Measurements from ENCODE around the gene PACSIN3. TPM values are rescaled to one million over a fixed set of nuclear protein-coding genes. Genes with fewer than 3 reads are reported as not detected.

Gene PACSIN3
- polyA plus RNA-seq, 1 donor (not counting 4 experiments of a cell fraction or from before 2014, with no cell fraction given), result 28.1 TPM

DNA sequence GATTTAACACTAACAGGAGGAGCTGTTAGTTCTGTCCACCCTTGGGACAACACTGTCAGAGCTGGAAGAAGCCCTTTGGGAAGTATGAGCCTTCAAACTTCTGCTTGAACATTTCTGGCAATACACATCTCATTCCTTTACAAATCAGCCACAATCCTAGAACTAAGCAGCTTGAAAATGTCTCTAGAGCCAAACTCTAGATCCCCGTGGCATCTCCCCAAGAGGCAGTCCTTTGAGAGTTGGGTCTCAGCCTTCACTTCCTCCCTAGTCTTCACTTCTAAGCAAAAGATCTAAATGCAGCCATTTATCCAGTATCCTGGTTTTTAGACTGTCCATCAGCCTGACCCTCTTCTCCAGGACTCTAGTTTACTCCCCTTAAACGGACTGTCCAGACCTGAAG lies 36.5 kb downstream of the PACSIN3 start:
- no peak overlapping the region for H3K27ac ChIP-seq (ENCODE audit: control insufficient read depth, insufficient read depth, low read length)
- dilution Hi-C loops (cut with MboI; ENCODE audit: extremely low pct_ligation_motif_present, low sequenced_read_pairs), result no loop called here

DNA sequence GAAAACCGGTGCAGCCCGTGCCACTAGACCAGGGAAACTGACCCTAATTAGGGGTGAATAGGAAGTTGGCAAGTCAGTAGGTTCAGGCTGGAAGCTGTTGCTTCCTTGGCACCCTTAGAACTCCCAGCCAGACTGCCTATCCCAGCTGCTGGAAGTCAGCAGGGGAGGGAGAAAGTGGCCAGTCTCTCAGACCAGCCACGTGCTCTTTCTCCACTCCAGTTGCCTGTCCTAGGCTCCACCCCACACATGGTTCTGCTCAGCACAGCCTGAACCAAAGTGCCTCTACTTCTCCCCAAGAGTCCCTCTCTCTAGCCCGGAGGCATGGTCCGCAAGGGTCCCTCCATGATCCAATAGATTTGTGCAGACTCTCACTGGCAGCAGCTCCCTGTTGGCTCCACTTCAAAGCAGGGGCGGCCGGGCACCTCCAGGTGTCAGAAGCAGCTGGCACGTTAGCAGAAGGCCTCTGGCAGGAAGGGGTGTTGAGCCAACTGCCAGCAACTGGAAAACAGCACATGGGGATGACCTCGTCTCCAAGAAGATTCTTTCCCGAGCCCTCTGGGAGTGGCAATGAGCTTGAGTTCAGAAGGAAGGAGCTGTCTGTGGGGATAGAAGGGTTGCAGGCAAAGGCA lies 37.2 kb downstream of the PACSIN3 start:
- no peaks in the 10 kb centered on the region for H4K20me1 ChIP-seq (ENCODE audit: control insufficient read depth, extremely low read depth, insufficient read depth, low read length)
- H3K4me1 ChIP-seq (ENCODE audit: control insufficient read depth, extremely low read depth, insufficient read depth, low read length), result no peaks in the 10 kb centered on the region
- H3K4me3 ChIP-seq (ENCODE audit: control insufficient read depth in 2 of 3, extremely low read depth in 1 of 3, insufficient read depth in 2 of 3, low read depth in 1 of 3, low read length in 3 of 3), result no peak overlapping the region
- no peak for TF ChIP-seq EZH2 (IDR thresholded peaks at IDR 0.05; ENCODE audit: low read length)
- TF ChIP-seq, protein P1, sequence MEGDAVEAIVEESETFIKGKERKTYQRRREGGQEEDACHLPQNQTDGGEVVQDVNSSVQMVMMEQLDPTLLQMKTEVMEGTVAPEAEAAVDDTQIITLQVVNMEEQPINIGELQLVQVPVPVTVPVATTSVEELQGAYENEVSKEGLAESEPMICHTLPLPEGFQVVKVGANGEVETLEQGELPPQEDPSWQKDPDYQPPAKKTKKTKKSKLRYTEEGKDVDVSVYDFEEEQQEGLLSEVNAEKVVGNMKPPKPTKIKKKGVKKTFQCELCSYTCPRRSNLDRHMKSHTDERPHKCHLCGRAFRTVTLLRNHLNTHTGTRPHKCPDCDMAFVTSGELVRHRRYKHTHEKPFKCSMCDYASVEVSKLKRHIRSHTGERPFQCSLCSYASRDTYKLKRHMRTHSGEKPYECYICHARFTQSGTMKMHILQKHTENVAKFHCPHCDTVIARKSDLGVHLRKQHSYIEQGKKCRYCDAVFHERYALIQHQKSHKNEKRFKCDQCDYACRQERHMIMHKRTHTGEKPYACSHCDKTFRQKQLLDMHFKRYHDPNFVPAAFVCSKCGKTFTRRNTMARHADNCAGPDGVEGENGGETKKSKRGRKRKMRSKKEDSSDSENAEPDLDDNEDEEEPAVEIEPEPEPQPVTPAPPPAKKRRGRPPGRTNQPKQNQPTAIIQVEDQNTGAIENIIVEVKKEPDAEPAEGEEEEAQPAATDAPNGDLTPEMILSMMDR (optimal IDR thresholded peaks at IDR 0.05 in 1 of 3, IDR thresholded peaks at IDR 0.05 in 1 of 3, conservative IDR thresholded peaks at IDR 0.05 in 1 of 3; ENCODE audit: extremely low read depth in 1 of 3, insufficient read depth in 2 of 3, low read length in 3 of 3), result no peak
- H3K9me3 ChIP-seq (ENCODE audit: control insufficient read depth, low read depth, low read length), result no peaks in the 10 kb centered on the region
- FAIRE-seq (no peak), DNase-seq (ENCODE audit: low read depth, low spot score) (no peak)
- no peak overlapping the region for H3K27ac ChIP-seq (ENCODE audit: control insufficient read depth, insufficient read depth, low read length)
- H3K79me2 ChIP-seq (ENCODE audit: control insufficient read depth, insufficient read depth, low read length), result no peaks in the 10 kb centered on the region
- dilution Hi-C loops (cut with MboI; ENCODE audit: extremely low pct_ligation_motif_present, low sequenced_read_pairs), result no loop called here
- H2AFZ ChIP-seq (ENCODE audit: control insufficient read depth, low read length), result no peak overlapping the region
- H3K36me3 ChIP-seq (ENCODE audit: control insufficient read depth in 2 of 2, extremely low read depth in 1 of 2, insufficient read depth in 2 of 2, low read length in 2 of 2), result peaks cover 0 to 2% of the 10 kb centered on the region in 2 experiments
- no peak overlapping the region for H3K9ac ChIP-seq (ENCODE audit: control insufficient read depth, extremely low read depth, insufficient read depth, low read length)
- peaks cover 3% of the 10 kb centered on the region for H3K9me1 ChIP-seq (ENCODE audit: control insufficient read depth, extremely low read depth, insufficient read depth, low read length)
- no peak overlapping the region for H3K4me2 ChIP-seq (ENCODE audit: control insufficient read depth, extremely low read depth, insufficient read depth, low read depth, low read length)
- H3K27me3 ChIP-seq (ENCODE audit: control insufficient read depth, extremely low read depth, insufficient read depth, low read length), result no peaks in the 10 kb centered on the region

More for the DNA sequence above, 36.5 kb downstream of the PACSIN3 start:
- Histone ChIP-seq H2AFZ (ENCODE audit: control insufficient read depth, low read length) (no peak overlapping the region), H4K20me1 (ENCODE audit: control insufficient read depth, extremely low read depth, insufficient read depth, low read length) (no peaks in the 10 kb centered on the region), H3K36me3 (ENCODE audit: control insufficient read depth in 2 of 2, extremely low read depth in 1 of 2, insufficient read depth in 2 of 2, low read length in 2 of 2) (peaks cover 0 to 2% of the 10 kb centered on the region in 2 experiments), H3K4me3 (ENCODE audit: control insufficient read depth in 2 of 3, extremely low read depth in 1 of 3, insufficient read depth in 2 of 3, low read depth in 1 of 3, low read length in 3 of 3) (no peak overlapping the region), H3K9me3 (ENCODE audit: control insufficient read depth, low read depth, low read length) (no peaks in the 10 kb centered on the region), H3K79me2 (ENCODE audit: control insufficient read depth, insufficient read depth, low read length) (no peaks in the 10 kb centered on the region), H3K4me2 (ENCODE audit: control insufficient read depth, extremely low read depth, insufficient read depth, low read depth, low read length) (no peak overlapping the region), H3K9me1 (ENCODE audit: control insufficient read depth, extremely low read depth, insufficient read depth, low read length) (peaks cover 3% of the 10 kb centered on the region), H3K4me1 (ENCODE audit: control insufficient read depth, extremely low read depth, insufficient read depth, low read length) (no peaks in the 10 kb centered on the region), H3K27me3 (ENCODE audit: control insufficient read depth, extremely low read depth, insufficient read depth, low read length) (no peaks in the 10 kb centered on the region), H3K9ac (ENCODE audit: control insufficient read depth, extremely low read depth, insufficient read depth, low read length) (no peak overlapping the region)
- FAIRE-seq (no peak), DNase-seq (ENCODE audit: low read depth, low spot score) (no peak)
- TF ChIP-seq EZH2 (IDR thresholded peaks at IDR 0.05; ENCODE audit: low read length), result no peak
- TF ChIP-seq, protein P1 (optimal IDR thresholded peaks at IDR 0.05 in 1 of 3, IDR thresholded peaks at IDR 0.05 in 1 of 3, conservative IDR thresholded peaks at IDR 0.05 in 1 of 3; ENCODE audit: extremely low read depth in 1 of 3, insufficient read depth in 2 of 3, low read length in 3 of 3), result no peak
